Peyer's patch (tissue), 4 donors: Measurements from ENCODE around the gene TBXAS1.

ENCODE experiments used
- POLR2A ChIP-seq, 2 donors: fragments of 450-650 bp; IDR thresholded peaks; one replicate each; pipeline ENCODE4 v1.5.1; 2017; ENCODE audit warnings: antibody characterized with exemption in 2 of 2, mild to moderate bottlenecking in 2 of 2, moderate library complexity in 2 of 2
- TF ChIP-seq, protein P1 (sequence below), 6 experiments: fragments of 450-650 bp in 4 of 6; fragments of 200-600 bp in 2 of 6; sonication (generic) in 1 of 6; IDR thresholded peaks; one replicate each; pipeline ENCODE4 v1.5.1; 2017 to 2019; ENCODE audit warnings: antibody characterized with exemption in 6 of 6, mild to moderate bottlenecking in 3 of 6, moderate library complexity in 1 of 6

GRCh38 chr7:139866047-139866837, 37.2 kb downstream of the TBXAS1 start:
- no peak for TF ChIP-seq POLR2A (IDR thresholded peaks at IDR 0.05)
- TF ChIP-seq, protein P1, sequence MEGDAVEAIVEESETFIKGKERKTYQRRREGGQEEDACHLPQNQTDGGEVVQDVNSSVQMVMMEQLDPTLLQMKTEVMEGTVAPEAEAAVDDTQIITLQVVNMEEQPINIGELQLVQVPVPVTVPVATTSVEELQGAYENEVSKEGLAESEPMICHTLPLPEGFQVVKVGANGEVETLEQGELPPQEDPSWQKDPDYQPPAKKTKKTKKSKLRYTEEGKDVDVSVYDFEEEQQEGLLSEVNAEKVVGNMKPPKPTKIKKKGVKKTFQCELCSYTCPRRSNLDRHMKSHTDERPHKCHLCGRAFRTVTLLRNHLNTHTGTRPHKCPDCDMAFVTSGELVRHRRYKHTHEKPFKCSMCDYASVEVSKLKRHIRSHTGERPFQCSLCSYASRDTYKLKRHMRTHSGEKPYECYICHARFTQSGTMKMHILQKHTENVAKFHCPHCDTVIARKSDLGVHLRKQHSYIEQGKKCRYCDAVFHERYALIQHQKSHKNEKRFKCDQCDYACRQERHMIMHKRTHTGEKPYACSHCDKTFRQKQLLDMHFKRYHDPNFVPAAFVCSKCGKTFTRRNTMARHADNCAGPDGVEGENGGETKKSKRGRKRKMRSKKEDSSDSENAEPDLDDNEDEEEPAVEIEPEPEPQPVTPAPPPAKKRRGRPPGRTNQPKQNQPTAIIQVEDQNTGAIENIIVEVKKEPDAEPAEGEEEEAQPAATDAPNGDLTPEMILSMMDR (IDR thresholded peaks at IDR 0.05), result no peak
